ENCODE results near the gene C1orf232.

The C1orf232 gene

GRCh38 chr1:26168410-26169197 lies at the start of gene C1orf232:
Gene C1orf232 (minus strand): TSS chr1:26168963. CDS start chr1:26168499, 464 bp downstream.
- no peak for DNase-seq (ENCODE audit: low read depth)

- DNase-seq (ENCODE audit: low read depth): no peak
Observed at GRCh38 chr1:26215246-26215645, 46.5 kb upstream of the C1orf232 start.

DNA sequence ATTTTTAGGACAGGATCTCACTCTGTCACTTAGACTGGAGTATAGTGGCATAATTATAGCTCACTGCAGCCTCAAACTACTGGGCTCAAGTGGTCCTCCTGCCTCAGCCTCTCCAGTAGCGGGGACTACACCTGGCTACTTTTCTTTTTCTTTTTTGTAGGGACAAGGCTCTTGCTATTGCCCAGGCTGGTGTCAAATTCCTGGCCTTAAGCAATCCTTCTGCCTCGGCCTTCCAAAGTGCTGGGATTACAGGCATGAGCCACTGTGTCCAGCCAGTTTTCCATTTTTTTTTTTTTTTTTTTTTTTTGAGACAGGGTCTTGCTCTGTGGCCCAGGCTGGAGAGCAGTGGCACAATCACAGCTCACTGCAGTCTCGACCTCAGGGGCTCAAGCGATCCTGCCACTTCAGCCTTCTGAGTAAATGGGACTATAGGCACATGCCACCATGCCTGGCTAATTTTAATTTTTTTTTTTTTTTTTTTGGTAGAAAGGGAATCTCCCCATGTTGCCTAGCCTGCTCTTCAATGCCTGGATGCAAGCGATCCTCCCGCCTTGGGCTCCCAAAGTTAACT lies 44.7 kb upstream of the C1orf232 start:
- DNase-seq (ENCODE audit: low read depth): no peak

DNA sequence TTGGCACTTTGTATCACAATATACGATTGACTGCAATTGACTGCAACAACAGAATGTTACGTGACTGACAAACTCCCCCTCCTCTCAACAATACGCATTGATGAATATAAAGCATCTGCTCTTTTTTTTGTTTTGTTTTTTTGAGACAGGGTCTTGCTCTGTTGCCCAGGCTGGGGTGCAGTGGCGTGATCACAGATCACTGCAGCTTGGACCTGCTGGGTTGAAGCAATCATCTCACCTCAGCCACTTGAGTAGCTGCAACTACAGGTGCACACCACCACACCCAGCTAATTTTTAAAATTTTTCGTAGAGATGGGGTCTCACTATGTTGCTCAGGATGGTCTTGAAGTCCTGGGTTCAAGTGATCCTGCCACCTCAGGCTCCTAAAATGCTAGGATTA lies 44.0 kb upstream of the C1orf232 start:
- no peak for DNase-seq (ENCODE audit: low read depth)

GRCh38 chr1:26210147-26210870 lies 41.5 kb upstream of the C1orf232 start:
- DNase-seq (ENCODE audit: low read depth): no peak

DNA sequence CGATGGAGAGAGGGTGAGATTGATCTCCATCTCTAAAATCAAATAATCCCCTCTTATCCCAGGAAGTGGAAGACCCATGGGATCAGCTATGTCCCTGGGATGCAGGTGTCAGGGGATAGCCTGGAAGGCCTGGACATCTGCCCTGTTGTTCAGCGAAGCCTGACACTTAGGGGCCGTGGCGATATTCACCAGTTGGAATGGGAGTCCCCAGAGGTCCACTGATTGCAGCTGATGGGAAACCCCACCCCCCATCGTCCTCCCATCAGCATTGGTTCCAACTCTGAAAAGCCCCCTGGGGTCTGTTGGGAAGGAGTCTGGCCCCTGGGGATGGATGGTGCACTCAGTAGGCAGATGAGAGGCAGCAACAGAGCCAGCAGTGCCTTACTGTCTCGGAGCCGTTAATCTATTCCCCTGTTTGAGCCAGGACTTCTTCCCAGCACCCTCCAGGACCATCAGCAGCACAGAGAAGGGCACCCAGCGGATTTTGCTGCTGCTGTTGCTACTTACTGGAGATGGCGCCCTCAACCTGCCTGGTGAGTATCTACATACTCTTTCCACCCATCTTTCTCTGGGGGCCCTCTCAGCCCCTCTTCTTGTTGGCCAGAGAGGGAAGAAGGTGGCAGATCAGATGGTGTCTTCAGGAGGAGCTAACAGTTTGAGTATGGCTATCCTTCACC lies 35.0 kb upstream of the C1orf232 start:
- DNase-seq (ENCODE audit: low read depth): no peak

DNA sequence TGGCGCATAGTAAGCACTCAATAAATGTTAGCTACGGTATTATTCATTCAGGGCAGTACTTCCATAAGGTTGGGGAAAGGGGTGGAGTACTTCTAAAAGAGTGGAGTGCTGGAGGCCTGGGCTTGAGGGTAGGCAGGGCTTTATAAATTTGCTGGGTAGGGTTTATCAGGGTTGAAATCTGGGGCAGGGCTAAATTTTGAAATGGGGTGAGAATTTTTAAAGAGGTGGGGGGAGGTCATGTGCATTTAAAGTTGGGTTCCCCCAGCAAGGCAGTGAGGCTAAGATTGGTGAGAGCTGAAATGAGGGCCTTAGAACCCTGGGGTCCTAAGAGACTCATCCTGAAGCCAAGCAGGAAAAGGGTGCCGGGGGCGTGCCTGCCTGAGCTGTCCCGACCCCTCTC lies 31.6 kb upstream of the C1orf232 start:
- DNase-seq (ENCODE audit: low read depth): no peak

DNA sequence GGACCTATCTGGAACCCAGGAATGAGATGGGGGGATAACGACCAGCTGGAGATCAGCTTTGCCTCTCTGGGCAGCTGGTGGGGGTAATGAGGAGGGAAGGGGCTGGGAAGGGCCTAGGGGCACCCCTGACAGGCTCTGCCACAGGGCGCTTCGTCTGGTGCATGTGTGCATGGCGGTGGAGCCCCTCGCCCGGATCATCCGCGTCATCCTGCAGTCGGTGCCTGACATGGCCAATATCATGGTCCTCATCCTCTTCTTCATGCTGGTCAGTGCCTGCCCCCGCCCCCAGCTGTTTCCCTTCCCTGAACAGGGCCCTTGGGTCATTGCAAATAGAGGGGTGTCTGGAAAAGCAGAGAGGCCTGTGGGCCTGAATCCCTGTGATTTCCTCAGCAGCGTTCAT lies 29.1 kb upstream of the C1orf232 start:
- DNase-seq (ENCODE audit: low read depth): no peak

DNA sequence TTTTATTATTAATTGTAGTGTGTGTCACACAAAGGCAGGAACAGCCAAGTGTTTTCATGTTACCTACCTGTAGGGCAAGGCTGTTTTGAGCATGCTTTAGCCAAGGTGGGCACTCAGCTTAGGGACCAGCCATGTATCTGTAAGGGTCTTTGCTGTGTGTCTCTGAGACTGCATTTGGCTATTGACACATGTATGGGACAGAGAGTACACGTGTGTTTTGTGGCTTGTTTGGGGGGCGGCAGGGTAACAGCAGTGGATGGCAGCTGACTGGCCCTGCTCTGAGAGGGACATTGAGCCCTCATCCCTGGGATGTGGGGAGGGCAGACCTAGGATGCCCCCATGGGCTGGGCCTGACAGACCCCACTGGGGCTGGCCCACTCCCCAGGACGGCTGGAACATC lies 28.5 kb upstream of the C1orf232 start:
- no peak for DNase-seq (ENCODE audit: low read depth)

GRCh38 chr1:26195805-26196204 lies 27.0 kb upstream of the C1orf232 start:
- DNase-seq (ENCODE audit: low read depth): no peak

GRCh38 chr1:26191739-26192138 lies 23.0 kb upstream of the C1orf232 start:
- no peak for DNase-seq (ENCODE audit: low read depth)

DNA sequence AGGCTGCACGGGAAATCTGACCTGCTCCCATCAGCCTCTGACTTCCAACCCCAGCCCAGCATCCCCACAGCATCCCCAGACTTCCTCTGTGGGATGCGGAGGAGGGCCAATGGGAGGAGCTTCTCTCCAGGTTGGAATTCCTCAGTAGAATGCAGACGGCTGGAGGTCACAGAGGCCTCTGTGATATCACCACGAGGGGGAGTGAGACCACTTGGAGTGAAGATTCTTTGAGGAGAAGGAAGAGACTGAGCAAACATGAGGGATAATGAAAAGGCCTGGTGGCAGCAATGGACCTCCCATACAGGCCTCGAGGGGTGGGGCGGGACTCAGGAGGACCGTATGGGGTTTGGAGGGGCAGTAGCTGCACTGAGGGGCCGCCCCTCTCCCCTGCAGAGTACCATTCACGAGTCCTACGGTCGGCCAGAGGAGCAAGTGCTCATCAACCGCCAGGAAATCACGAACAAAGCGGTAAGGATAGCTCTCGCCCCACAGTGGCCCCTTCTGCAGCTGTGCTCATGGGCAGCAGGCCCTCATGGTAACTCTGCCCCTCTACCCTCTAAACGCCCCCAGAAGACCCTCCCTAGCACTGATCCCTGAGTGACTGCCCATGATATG lies 21.7 kb upstream of the C1orf232 start, which contains the start of gene CATSPER4:
Gene CATSPER4, plus strand, starts transcription at position 230 of the 615 bp plus-strand sequence. Its CDS starts 26 bp downstream, at position 256.
- DNase-seq (ENCODE audit: low read depth): no peak

GRCh38 chr1:26189751-26190275 lies 21.1 kb upstream of the C1orf232 start:
- no peak for DNase-seq (ENCODE audit: low read depth)

- no peak for DNase-seq (ENCODE audit: low read depth)
Observed at GRCh38 chr1:26189331-26189730, 20.6 kb upstream of the C1orf232 start.

DNA sequence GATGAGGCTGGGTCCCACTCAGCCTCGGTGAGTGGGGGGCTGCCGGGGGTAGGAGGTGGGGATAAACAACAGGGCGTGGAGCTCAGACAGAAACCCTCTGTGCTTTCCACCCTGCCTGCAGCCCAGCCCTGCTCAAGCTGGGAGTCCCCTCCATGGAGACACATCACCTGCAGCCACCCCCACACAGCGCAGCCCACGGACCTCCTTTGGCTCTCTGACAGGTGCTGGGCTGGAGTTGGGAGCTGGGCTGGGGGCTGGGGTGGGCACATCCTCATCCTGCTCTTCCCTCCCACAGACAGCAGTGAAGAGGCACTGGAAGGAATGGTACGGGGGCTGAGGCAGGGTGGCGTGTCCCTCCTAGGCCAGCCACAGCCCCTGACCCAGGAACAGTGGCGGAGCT lies 19.7 kb upstream of the C1orf232 start:
- no peak for DNase-seq (ENCODE audit: low read depth)

GRCh38 chr1:26187882-26188281 lies 19.1 kb upstream of the C1orf232 start:
- DNase-seq (ENCODE audit: low read depth): no peak

DNA sequence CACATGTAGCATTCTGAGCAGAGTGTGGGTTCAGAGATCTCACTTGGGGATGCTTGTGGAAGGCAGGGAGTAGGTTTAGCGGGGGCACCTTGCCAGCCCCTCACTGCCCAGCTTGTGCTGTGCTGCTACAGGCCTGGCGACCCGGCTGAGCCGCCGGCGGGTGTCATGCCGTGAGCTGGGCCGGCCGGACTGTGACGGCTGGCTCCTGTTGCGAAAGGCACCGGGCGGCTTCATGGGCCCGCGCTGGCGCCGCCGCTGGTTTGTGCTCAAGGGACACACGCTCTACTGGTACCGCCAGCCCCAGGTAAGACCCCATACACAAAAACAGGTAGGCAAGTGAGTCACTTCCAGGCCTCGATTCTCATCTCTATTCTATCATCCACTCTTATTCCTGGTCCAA lies 16.1 kb upstream of the C1orf232 start:
- no peak for DNase-seq (ENCODE audit: low read depth)

- DNase-seq (ENCODE audit: low read depth): no peak
Observed at GRCh38 chr1:26184086-26184485, 15.3 kb upstream of the C1orf232 start.

- no peak for DNase-seq (ENCODE audit: low read depth)
Observed at GRCh38 chr1:26182383-26182696, 13.6 kb upstream of the C1orf232 start.

DNA sequence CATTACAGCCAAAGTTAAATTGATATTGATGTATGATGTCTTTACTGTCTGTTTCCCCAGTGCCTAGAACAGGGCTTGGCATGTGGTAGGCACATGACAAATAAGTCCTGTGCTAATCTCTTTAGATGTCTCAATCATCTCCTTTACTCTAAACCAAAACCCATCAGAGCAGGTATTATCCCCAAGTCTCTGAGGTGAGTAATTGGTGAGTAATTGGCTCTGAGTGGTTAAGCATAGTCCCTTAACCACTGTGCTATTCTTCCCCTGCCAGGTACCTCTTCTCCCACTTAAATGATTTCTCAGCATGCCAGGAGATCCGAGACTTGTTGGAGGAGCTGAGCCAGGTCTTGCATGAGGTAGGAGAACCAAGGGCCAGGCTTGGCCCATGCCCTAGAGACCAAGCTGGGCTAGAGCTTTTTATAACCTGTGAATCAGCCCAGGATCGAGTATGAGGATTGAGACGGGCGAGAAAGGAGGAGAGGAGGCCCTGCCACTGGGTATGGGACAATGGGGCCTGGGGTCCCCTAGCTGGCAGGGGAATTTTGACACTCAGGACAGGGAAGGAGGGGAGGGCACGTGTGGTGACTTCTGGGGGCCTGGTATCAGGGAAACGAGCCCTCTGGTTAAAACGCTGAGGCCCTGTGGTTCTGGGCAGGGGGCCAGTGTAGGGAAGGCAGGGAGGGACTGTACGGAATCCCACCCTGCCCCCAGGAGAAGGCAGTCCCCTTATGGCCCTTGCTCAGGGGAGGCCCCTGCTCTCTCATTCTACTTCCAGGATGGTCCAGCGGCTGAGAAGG lies 13.0 kb upstream of the C1orf232 start:
- DNase-seq (ENCODE audit: low read depth): no peak

GRCh38 chr1:26180010-26180506 lies 11.3 kb upstream of the C1orf232 start:
- DNase-seq (ENCODE audit: low read depth): no peak

Measured in CMK (cell line).